GM19455 (cell line): Measurements from ENCODE around the gene TWIST2.

Source experiments
- ATAC-seq: cut with Tn5 transposase; IDR thresholded peaks from one replicate; pipeline ENCODE4 v1.9.1; 2021; ENCODE audit not compliant: unreplicated experiment

The TWIST2 gene

DNA sequence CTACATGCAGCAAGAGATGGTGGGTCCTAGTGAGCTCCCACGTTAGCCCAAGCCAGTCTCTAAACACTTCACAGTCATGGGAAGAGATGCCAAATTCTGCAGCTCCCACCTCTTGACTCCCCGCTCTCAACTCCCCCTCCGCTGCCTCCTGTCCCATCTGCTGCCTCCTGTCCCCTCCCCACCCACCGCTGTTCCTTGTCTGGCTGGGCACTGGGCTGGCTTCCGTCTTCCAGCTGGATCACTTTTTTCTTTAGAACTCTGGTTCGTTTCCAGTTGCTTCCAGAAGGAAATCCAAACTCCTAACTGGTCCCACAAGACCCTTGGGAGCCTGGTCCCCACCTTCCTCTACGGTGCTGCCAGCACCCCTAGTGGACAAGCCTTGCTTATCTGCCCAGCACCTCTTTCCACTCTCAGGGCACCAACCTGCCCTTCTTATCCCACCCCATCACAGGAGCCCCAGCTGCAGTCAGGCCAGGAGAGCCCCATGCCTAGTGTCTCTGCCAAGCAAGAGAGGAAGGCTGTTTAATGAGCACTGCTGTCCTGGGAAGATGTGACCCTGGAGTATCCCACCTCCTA, 12.1 kb upstream of the TWIST2 start:
- no peak for ATAC-seq

DNA sequence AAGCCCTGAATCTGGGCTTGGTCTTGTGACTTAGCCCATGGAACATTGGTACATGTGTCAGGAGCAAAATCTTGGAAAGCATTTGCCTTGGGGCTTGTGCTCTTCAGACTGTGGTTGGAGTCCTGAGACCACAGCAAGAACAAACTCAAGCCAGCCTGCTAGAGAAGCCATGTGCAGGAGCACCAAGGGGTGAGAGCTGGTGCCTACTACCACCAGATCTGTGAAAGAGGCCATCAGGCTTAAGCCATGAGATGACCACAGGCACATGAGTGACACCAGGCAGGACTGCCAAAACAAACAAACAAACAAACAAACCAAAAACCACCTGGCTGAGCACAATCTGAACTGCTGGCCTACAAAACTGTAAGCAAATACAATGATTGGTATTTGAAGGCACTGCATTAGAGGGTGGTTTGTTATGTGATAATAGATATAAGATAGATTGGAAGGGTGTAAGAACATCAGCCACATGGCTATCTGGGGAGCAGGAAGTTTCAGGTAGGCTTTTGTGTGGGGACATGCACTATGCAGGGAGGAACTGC, 9.0 kb upstream of the TWIST2 start:
- no peak for ATAC-seq

DNA sequence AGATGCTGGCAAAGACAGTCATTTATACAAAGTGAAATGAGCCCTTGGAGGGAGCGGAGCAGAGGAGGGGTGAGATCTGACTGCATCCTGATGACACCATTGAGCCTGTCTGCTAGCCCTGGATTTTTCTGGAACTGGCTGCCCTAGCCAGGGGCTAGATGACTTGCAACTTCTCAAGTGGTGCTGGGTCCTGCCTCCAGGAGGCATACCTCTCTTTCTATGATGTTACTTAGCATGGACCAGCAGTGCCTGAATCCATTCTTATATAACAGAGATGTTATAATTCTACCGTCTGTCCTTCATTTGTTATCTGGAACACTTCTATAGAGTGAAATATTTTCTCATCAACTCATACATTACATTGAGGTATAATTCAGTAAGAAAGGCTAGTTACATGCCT, 8.5 kb upstream of the TWIST2 start:
- ATAC-seq, result no peak

DNA sequence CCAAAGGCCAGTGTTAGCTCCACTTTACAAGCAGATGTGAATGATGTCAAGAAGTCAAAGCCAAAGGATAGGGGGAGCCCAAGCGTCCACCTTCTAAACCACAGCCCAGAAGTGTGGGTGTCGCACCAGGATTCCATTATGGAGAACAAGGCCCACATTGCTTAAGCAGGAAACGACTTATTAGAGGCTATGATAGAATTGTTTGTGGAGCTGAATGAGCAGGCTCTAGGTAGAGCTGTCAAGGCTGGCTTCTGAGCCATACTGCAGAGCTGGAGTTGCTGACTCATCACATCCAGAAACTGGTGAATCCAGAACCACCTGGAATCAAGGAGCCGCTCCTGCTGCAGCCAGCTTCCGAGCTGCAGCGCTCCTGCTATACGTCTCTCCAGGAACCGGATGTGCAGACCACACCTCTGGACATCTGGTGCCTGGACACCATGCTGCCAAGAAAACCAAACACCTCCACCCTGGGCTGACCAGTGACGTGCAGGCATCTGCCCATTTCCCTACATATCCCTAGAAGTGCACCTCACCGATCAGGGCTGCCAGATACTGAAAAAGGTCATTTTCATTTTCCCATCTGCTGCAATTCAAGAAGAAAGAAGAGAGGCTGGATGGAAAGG, 6.2 kb upstream of the TWIST2 start:
- no peak for ATAC-seq

DNA sequence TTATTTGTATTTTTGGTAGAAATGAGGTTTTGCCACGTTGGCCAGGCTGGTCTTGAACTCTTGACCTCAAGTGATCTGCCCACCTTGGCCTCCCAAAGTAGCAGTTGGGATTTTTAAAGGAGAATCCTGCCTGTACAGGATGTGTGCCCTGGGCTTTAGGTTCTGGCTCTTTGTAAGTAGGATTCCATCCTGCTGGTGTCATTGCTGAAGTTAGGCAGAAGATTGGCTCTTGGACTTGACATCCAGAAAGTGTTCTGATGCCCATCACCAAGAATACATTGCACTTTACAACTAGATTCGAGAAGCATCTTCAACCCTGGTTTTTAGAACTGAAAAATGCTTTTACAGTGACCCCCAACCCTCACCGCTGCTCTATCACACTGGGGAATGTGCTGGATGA, 4.4 kb upstream of the TWIST2 start:
- no peak for ATAC-seq

DNA sequence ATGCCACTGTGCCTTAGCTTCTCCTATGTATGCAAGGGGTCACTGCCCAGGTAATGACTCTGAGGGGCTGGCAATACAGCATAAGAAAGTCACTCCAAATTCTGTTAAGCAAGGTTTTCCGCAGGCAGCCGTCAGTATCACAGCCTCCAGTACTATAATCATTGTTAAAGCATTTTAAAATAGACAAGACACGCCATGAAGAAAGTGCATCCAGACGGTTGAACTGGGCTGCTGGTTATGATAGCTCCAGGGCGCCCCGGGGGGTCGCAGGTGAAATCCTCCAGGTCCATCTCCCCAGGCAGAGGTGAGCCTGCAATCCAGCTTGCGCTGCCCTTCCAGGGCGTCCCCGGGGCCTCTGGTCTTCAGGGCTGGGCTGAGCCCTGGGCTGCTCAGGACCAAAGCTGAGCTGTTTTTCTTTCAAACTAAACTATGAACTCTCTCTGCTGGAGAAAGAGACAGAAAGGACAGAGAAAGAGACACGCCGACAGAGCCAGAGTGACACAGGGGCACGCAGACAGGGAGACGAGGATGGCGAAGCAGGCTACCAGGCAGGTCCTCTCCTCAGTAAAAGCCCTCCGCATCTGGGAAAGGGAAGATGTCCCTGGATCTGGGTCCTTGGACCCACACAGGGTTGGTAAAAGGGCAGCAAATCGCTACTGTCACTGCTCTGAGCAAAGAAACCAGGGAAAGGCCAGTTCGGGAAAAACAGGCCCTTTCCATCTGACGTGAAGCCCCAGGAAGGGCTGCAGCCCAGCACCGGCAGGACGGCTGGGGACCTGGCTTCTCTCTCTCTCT, 2.1 kb upstream of the TWIST2 start:
- ATAC-seq, result no peak

DNA sequence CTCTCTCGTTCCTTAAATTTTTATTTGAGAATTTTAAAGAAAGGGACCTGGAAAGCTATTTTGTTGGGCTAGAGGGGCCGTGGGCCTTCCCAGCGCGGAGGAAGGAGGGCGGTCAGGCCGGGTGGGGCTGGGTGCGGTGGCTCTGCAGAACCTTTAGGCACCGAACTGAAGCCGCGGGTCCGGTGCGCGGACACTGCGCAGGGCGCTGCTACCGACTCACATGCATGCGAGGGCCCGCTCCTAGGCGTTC, 1.6 kb upstream of the TWIST2 start:
- ATAC-seq, result no peak

DNA sequence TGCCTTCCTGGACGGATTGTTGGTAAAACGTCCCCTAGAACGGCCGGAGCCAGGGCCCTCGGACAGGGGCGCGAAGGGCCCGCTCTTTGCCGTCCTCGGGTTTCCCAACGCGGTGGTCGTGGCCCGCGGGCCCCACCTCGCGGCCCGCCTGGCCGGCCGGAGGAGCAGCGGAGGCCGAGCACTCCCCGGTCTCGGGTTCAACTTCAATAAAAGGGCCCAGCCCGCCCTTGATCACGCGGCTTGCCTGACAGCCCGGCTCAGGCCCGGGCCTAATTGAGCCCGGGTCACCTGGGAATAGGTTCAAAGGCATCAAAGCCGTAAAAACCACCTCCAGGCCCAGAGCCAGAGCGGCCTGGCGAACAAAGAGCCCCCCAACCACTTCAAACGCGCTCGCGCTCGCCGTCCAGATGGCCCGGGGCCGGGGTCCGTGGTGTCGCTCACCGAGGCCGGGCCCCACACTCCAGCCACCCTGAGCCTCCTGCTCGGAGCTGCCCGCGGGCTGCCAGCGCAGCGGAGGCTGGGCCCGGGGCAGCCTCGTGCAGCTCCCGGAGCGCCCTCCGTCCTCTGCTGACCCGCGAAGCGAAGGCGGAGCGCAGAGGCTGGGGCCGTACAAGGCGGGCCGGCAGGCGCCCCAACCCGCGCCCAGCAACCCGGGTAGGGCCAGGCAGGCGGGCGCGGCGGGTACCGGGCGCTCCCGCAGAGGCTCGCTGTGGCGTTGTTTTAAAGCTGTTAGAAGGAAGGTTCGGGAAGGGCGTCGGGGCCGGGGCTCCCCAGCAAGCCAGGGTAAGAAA, 1.1 kb upstream of the TWIST2 start:
- no peak for ATAC-seq

DNA sequence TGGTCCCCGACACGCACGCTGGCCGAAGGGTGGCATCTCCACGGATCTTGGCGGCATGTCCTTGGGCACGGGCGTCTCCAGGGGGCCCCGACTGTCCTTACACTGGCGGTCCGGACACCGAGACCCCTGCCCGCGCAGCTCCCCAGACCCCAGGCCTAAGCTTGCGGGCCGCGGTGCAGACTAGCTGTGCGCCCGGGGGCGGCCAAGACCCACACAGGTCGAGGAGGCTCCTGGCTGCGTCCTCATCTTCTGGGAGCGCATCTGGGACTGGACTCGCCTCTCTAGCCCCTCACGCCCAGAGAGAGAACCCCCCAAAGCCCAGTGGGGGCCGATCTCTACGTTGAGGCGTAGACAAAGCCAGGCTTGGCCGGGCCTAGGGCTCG, 475 bp upstream of the TWIST2 start:
- no peak for ATAC-seq

DNA sequence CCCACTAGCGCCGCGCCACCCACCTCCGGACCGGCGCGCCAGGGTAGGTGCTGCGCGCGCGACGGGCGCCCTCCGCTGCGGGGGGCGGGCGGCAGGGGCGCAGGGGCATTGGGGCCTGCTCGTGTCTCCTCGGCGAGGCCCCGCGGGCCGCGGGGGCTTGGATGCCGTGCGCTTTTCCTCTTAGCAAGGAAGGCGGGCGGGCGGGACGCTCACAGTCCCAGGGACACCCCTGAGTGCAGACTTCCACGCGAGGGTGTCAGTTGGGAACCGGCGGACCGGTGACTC, 748 bp downstream of the TWIST2 start:
- no peak for ATAC-seq

DNA sequence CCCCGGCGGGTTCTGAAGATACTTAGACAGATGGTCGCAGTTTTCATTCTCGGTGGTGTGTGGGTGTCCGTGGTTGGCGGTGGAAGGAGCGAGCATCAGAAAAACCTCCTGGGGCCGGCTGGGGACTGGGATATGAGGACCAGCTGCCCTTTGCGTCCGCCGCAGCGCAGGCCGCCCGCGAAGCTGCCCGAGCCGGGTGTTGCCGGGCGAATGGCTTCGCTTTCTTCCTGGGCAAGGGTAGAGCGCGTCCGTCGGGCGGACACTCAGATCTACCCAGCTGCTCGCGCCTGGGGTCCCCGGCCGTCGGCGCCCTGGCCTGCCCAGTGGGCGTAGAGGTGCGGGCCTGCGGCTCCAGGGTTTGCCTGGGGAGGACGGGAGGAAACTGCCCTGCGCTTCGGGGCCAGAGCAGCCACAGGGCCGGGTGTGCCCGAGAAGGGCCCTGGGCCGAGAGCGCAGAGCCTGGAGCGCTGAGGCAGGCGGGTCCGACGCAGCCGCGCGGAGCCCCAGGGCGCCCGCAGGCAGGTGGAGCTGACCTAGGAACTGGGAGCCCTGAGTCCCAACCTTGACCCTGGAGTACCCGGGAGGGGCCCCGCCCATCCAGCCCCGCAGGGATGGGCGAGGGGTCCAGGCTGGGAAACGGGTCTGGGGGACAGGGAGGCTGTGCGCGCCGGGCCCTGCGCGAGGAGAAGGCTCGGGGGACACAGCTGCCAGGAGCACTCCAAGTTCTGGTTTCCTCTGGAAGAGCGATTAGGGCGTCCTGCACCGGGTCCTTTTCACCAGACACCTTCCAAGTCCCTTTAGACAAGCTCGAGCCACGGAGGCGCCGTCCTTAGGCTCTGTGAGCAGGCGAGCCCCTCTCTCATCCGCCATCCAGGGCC, 1.3 kb downstream of the TWIST2 start:
- no peak for ATAC-seq

DNA sequence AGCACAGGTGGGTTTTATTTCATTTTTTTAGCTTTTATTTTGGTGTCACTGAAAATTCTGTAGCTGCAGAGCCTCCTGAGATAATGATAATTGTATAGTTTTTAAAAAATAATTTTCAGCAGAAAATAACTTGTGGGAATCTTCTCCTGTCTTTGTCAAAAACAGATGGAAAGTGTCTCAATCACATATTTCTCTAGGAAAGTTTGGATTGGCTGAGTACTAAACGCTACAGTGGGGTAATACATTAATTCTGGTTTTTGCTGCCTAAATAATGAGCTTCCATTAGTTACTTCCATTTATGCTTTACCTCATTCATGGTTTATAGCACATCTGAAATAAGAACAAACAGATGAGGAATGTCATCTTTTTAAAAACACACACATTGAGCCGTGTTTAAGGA, 2.2 kb downstream of the TWIST2 start:
- ATAC-seq, result no peak

DNA sequence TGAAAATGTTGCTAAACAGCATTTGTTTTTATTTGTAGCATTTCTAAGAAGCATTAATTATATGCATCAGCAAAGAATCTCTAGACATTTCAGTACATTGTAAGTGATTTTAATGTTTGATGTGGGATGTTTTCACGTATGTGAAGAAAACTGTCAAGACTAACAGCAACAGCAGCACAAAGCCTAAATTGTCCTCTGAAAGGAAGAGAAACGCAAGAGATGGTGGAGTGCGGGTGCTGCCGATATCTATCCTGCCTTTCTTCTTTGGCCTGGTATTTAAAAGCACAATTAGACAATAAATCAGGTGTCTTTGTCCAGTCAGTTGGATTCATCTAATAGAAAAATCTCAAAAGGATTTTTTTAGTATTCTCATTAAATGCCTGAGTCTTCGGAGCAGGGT, 3.1 kb downstream of the TWIST2 start:
- no peak for ATAC-seq

DNA sequence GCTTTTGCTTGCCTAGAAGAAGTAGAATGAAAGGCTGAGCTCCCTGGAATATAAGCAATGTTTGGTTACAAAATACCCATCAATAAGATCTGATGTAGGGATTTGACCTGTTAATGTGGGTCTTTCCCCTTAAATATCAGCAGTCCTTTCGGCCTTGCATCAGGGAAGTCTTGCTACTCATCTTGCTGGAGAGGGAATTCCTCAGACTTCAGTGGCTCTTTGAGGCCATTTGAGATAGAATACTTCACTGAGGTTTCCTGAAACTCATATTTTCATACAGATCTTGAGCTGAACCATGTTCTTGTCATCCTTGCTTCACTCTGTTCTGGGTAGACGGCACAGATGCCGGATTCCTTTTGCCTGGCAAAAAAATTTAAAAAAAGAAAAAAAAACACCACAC, 3.9 kb downstream of the TWIST2 start:
- no peak for ATAC-seq

DNA sequence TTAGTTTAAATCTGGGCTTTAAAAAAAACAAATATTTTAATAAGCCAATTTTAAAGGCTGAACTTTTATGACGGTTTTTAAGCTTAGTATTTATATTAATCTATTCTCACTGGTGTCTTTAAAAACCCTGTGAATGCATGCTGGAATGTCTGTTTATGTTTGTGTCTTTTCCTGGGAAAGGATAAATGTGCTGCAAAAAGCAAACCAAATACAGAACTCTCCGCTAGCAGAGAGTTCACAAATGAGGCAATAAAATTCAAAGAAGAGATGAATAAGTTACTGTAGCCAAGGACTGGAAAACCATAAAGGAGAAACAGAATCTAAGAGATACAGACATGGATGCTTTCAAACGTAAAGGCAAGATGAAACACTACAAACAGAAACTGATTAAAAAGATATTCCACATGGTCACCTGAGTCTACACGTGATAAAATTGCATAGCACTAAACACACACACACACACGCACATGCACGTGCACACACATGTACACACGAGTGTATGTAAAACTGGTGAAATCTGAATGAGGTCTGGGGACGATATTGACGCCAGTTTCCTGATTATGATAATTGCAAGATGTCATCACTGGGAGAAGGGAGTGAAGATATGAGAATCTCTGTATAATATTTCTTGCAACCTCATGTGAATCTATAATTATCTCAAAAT, 4.5 kb downstream of the TWIST2 start:
- no peak for ATAC-seq

DNA sequence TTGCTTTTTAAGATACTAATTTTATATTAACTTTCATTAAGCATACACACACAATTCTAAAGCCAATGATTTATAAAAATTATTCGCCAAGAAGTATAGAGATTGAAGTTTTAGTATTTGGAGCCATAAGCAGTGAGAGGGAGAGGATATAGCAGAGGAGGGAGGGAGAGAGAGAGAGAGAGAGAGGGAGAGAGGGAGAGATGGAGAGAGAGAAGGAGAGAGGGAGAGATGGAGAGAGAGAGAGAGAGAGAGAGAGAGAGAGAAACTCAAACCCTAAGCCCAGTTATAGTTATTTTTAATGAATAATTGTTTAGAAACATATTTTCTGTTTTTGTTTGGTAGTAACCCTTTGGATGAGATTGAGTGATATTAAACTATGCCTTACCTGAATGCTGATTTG, 5.3 kb downstream of the TWIST2 start:
- no peak for ATAC-seq

DNA sequence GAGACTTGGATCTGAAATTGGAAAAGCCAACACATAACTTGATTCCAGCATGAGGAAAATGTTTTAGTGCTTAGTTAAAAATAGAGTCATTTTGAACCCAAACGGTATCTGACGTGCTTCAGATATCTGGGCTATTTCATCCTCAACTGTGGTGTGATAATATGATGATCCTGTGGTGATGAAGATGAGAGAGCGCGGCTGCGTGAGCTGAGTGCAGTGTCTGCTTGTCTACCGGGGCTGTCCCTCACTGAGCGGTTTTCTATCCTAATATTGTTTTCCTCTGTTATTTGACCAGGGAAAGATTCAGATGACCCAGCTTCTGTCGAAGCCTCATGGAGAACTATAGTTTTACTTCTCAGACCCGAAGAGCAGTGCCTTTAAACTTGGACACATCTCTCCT, 5.8 kb downstream of the TWIST2 start:
- ATAC-seq, result no peak

DNA sequence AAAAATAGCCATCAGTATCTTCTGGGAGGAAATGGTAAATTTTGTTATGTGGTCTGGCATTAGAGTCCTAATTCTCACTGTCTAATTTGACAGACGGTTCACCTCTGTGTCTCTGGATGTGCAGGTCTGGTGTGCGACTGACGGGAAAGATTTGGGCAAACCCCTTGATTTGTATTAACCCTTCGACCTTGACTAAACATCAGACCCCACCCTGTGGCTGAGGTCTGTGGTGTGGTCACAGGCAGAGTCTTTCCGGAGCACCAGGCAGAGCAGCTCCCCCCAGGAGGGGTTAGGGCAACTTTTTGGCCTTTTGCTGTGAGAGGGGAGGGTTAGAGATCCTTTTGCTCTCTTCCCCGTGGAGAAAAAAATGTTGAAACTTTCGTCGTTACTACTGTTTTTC, 6.4 kb downstream of the TWIST2 start:
- no peak for ATAC-seq

DNA sequence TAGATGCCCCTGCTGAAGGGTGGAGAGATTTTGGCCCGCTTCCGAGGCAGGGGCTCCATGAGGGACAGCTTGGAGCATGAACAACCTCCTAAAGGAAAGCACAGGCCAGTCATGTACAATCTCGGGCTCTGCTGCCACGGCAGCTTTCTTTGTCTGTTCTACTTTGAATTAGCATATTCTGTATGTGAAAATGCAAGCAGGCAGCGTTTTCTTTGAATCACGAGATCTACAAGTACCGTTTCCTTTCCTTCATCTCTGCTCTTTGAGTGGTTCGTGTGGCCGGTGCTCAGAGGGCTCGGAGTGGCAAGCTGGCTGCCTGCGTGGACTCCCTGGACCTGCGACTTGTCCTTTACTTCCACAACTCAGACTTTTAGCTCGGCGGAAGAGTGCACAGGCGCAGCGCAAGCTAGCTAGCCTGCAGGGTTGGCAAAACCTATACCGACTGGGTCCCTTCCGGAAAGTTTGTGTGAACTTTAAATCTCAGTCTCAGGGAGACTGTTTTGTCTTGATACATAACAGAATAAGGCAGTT, 6.9 kb downstream of the TWIST2 start:
- ATAC-seq, result no peak

DNA sequence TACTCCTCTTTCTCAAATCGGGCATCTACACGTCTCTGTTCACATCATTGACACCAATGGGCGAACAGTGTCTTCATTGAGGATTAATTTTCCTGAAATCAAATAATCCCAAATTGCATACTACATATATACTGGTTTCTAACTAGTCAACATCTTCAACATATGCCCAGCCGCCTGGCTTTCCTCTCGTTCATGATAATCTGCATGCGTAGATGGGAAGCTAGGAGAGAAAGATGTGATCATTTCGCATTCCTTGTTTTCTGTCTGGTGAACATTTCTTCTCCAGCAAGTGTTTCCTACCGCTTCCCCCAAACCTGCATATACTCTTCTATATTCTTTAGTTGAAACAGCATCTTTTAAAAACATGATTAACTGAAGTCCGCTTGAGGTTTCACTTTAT, 7.4 kb downstream of the TWIST2 start:
- ATAC-seq, result no peak
